ENCODE results near the gene ZNF768. TPM values are rescaled to one million over a fixed set of nuclear protein-coding genes. Genes with fewer than 3 reads are reported as not detected.
A peak's percentile ranks its signal among the peaks of the same experiment; 100 is the strongest.
"Not testable (repeated sequence)": the region's sequence is repeated elsewhere in the genome, so short reads cannot be mapped to it uniquely, and the experiment has no call there.

ZNF768 gene
- total RNA-seq, 1 donor from 2014 or later: 21.7 TPM

DNA sequence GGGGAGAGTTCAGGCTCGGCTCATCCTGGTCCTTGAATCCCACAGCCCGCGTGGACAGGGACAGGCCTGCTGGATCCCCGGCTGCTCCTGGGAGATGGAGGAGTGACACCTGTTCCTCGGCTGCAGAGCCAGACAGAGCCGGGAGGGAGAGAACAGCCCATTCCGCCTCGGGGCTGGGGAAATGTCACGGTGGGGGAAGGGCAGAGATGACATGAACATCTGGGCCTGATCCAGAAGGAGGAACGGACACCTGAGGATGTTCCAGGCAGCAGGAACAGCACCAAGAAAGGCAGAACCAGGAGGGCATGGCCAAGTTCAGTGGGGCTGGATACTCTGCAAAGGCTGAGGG, 29.7 kb upstream of the ZNF768 start:
- ATAC-seq (no peak), DNase-seq (ENCODE audit: low spot score) (no peak)

DNA sequence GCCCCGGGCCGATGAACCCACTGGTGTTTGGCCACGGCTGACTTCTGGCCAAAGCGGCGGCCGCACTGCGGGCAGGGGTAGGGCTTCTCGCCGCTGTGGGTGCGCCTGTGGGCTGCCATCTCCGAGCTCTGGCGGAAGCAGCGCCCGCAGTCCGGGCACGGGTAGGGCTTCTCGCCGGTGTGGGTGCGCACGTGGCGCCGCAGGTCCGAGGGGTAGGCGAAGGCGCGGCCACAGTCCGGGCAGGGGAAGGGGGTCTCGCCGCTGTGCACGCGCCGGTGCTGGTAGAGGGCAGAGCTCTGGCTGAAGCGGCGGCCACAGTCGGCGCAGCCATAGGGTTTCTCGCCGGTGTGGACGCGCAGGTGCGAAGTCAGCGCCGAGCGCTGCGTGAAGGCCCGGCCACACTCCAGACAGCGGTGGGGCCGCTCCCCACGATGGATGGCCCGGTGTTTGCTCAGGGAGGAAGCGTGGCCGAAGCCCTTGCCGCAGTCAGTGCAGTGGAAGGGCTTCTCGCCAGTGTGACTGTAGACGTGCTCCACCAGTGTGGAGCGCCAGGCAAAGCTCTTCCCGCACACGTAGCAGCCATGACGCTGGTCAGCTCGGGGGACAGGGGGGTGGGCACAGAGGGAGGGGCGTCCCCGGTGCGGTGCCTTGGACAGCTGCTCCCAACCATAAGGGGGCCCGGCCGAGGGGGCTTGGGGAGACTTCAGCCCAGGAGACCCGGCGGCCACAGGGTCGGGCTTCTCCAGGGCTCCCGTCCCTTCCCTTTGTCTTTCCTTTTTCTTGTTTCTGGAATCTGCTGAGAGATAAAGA, 29.2 kb upstream of the ZNF768 start:
- DNase-seq (ENCODE audit: low spot score): no peak
- ATAC-seq: no peak

DNA sequence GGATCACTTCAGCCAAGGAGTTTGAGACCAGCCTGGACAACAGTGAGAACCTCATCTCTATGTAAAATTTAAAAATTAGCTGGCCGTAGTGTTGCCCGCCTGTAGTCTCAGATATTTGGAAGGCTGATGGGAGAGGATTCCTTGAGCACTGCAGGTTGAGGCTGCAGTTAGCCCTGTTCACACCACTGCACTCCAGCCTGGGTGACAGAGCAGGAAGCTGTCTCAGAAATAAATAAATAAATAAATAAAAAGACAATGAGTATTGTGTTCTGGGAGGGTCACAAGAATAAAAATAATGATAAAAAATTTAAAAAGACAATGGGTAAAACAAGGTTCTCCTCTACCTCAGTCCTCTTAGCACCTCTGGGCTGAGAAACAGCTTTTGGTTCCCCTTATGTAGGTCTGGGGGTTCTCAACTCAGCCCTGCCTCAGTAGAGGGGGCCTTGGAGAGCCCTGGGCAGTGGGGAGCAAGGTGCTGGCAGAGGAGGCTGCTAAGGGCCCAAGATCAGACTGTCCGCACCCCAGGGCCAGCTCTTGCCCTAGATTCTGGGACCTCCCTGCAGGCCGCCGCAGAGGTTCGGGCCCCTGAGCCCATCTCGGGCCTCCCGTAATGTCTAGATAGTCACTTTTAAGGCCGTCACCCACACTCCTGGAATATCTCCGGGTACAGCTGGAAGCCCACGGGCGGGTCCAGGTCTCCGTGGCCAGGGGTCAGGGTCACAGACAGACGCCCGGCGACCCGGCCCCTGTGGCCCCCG, 28.4 kb upstream of the ZNF768 start:
- no peak for DNase-seq (ENCODE audit: low spot score)
- no peak for ATAC-seq

DNA sequence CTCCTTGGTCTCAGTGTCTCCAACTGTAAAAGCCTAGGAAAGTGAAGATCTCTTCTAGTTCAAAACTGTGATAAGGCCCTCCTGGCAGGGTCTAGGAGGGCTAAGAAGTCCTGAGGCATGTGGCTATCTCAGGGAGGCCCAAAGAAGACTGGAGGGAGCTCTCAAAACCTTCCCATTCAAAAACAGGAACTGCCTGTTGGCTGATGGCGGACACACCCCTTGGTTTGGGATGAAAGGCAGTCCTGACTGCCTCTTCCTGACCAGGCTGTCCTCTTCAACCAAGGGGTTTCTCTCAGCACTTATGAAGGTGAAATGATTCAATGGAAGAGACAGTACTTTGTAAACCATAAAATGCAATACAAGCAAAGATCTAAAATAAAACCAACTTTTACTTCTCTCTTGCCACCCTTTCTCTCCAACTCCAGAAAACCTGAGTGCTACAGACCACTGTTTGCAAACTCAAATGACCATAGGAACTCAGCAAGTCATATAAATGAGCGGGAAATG, 27.1 kb upstream of the ZNF768 start:
- DNase-seq (ENCODE audit: low spot score) (no peak), ATAC-seq (no peak)

DNA sequence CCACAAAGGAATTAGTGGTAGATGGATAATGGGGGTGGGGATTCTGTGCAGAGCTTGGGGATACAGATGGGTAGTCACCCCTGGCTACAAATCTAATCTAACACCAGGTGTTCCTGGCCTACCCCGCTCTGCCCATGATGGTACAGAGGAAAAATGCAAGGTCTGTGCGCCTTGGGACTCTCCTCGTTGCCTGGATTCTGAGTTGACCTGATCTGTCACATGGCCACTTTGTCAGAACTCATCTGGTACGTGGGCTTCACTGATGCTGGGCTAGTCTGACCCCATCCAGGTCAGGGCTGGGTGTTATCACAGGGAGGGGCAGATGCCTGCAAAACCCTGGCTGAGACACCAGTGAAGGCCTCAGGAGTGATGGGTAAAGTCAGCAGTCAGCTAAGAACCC, 26.6 kb upstream of the ZNF768 start:
- ATAC-seq: no peak
- DNase-seq (ENCODE audit: low spot score): no peak

DNA sequence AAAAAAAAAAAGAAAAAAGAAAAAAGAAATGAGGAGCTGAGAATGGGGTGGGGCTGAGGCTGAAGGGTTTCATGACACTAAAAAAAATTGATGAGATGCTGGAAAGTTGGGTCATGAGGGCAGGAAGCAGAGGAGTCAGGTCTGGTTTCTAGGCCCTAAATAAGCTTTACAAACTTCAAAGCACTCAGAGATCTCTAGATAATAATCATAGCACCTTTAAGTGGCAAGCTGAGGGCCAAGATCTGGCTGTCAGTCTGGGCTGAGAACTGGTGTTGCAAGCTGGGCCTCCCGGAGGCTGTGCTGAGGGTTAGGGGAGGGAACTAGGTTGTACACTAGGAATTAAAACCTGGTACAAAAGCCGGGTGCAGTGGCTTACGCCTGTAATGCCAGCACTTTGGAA, 25.4 kb upstream of the ZNF768 start:
- no peak for DNase-seq (ENCODE audit: low spot score)
- ATAC-seq: no peak

DNA sequence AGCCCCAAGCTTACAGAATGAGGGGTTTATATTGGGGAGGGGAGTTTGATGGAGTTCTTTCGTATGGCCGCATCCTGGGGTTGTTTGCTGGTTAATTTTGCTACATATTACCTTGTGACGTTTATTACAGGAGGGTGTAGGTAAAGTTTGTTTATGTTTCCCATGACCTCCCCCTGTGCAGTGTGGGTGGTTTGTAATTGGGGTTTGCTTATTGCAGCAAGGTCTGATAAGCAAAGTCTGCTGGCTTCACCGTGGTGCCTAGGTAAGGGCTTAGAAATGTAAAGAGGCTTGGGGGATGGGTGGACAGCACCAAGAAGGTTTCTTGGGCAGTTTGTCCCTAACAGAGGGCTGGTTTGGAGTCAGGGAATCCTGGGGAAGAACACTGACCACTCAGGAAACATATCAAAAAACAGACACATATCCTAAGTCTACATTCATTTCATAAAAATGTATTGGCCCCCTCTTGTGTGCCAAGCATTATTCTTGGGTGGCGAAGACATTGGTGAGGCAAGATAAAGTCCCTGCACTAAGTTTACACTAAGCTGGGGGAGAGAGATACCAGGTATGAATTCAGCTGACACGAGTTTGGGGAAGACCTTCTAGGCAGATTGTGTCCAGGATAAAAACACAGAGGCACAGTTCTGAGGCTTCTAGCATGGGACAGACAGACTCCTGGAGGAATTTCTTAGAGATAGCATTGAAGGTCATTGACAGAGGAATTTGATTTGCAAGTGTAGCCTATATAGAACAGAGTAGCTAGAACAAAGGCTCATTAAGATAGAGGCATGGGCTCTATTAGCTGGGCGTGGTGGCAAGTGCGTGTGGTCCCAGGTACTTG, 22.3 kb upstream of the ZNF768 start:
- ATAC-seq: no peak

DNA sequence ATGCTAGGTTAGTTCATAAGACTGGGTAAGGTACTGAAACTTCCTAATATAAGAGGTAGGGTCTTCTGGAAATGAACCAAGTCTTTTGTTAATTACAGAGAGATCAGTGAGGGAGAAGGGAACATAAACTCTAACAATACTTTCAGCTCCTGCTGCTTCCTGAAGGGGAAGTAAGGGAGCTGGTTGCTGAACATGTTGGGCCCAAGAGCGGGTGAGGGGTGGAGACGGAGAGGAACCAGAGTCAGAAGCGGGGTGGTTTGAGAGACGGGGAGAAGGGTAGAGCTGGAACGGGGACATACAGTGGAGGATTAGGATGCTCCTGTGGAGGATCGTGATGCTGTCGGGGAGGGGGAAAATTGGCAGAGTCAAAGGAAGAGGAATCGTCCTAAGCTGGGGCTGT, 19.7 kb upstream of the ZNF768 start:
- ATAC-seq: peak; percentile 21
- no peak for DNase-seq (ENCODE audit: low spot score)

More for the DNA sequence above, 22.3 kb upstream of the ZNF768 start:
- no peak for DNase-seq (ENCODE audit: low spot score)

DNA sequence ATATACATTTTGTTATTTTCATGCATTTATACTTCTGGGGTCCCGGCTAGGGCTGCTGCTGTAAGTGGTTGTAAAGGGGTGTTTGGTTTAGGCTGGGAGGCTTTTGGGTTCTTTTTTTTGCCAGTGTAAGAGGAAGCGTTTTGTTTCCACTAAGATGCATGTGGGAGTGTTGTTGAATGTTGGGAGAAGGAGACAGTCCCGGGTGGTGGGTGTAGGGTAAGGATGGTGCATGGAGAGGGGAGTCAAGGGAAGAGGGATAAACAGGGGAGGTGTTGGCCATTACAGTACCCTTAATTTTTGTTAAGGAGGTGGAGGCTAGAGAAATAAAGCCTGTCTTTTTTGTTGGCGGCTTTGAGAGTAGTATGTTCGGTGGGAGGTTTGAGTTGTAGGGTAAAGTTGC, 16.7 kb upstream of the ZNF768 start:
- no peak for ATAC-seq
- DNase-seq (ENCODE audit: low spot score): no peak

DNA sequence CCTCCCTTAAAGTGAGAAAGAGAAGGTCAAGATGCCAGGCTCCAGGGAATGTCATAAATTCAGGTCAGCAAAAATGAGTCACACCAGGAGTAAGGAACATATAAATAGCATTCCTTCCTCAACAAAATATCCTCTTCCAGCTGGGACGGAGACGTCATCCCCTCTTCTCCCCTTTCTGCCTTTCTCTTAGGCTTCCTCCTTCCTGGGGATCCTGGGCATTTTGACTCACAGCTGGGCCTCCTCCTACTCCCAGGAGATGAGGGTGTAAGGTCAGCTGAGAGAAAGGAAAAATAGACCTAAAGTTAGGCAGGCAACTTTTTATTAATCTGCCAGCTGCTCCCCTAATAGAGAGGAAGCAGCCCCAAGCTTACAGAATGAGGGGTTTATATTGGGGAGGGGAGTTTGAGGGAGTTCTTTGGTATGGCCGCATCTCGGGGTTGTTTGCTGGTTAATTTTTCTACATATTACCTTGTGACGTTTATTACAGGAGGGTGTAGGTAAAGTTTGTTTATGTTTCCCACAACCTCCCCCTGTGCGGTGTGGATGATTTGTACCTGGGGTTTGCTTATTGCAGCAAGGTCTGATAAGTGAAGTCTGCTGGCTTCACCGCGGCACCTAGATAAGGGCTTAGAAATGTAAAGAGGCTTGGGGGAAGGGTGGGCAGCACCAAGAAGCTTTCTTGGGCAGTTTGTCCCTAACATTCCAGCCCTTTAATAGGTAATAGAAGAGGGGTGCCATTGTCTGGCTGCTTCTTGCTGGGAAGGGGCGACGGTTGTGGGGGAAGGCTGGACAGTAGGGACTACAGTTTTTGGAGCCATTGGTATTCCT, 15.3 kb upstream of the ZNF768 start:
- no peak for ATAC-seq
- no peak for DNase-seq (ENCODE audit: low spot score)

DNA sequence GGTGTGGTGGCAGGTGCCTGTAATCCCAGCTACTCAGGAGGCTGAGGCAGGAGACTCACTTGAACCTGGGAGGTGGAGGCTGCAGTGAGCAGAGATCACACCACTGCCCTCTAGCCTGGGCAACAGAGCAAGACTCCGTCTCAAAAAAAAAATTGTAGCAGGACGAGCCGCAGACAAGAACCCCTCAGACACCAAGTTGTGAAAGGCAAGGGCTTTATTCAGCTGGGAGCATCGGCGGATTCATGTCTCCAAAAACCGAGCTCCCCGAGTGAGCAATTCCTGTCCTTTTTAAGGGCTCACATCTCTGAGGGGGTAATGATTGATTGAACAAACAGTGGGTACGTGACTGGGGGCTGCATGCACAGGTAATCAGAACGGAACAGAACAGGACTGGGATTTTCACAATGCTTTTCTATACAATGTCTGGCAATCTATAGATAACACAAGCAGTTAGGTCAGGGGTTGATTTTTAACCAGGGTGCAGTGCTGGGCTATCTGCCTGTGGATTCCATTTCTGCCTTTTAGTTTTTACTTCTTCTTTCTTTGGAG, 14.6 kb upstream of the ZNF768 start:
- not testable (repeated sequence) for ATAC-seq; DNase-seq (ENCODE audit: low spot score)

DNA sequence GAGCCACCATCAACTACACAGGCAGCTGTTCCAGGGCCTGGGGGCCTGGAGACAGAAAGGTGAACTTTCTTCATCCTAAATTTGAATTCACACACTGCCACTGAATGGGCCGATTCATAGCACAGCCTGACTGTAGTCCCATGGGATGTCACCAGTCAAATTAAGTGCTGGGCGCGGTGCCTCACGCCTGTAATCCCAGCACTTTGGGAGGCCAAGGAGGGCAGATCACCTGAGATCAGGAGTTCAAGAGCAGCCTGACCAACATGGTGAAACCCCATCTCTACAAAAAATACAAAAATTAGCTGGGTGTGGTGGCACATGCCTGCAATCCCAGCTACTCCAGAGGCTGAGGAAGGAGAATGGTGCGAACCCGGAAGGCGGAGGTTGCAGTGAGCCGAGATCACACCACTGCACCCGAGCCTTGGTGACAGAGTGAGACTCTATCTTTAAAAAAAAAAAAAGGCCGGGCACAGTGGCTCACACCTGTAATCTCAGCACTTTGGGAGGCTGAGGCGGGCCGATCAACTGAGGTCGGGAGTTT, 13.7 kb upstream of the ZNF768 start:
- DNase-seq (ENCODE audit: low spot score); ATAC-seq: not testable (repeated sequence)

DNA sequence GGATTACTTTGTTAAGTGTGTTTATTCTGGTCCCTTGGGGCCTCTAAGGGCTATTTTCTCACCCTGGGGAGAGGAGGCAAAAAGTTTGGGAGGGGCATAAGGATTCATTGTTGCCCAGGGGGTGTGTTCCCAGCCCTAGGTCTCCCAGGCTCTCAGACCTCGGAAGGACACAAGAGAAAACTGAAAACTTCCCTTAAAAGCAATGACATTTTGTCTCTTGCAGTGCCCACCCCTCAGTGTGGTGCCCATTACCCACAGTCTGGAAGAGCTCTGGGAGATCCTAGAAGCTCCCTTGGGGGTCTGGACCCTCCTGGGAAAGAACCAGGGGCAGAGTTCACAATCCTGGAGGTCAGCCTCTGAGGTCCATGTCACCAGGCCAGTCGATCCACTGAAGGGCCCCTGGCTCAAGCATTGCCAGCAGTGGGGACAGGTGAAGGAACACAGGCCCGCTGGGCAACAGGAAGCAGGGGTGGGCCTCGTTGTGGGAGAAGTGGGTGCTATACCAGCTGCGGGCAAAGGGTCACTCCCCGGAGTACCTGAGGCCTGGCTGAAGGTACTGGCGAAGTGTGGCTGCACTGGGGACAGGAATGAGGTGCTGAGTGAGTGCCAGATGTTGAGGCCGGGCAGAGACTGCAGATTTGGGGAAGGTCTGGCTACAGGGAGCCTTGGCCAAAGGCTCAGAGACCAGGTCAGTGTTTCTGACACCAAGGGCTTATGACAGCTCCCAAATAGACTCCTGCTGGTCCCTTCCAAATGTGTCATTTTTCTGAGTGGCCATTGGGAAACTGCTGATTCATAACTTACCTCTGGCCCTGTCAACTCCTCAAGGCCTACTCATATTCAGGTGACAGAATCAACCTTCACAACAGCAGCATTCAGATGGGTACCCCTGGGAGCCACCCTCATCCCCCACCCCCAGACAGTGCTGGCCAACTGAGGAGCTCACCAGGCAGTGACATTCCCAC, 12.9 kb upstream of the ZNF768 start:
- ATAC-seq (no peak), DNase-seq (ENCODE audit: low spot score) (no peak)

DNA sequence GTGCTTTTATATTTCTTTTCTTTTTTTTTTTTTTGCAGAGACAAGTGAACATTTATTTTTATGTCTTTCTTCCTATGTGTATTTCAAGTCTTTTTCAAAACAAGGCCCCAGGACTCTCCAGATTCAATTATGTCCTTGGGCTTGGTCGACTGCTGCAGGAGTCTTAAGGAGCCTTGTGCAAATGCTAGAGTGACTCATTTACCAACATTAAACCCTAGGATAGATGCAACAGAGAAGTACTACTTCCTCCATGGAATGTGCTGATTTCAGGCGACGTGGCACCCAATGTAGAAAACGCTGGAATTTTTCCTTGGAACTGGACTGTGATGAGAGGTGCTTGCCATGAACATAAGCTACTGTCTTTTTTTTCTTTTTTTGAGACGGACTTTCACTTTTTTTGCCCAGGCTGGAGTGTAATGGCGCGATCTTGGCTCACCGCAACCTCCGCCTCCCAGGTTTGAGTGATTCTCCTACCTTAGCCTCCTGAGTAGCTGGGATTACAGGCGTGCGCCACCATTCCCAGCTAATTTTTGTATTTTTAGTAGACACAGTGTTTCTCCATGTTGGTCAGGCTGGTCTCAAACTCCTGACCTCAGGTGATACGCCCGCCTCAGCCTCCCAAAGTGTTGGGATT, 10.1 kb upstream of the ZNF768 start:
- ATAC-seq; DNase-seq (ENCODE audit: low spot score): not testable (repeated sequence)

DNA sequence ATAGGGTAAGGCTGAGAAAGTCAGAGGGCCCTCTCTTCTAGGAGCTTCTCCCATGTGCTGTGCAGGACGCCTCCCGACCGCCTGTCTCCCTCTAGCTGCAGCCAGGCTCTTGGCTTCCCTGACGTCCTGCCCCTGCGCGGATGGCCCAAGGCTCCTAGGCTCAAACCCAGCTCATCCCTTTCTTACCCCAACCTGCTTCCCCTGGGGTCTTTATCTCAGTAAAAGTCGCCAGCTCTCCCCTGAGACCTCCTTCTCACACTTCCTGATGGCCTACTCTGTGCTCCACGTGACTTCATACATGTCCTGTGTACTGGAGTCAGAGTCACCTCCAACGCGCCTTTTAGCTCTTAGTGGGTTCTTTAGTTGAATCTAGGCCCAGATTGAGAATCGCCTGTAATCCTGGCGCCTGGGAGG, 9.4 kb upstream of the ZNF768 start:
- DNase-seq (ENCODE audit: low spot score) (peak; percentile 73), ATAC-seq (peak; percentile 79)

DNA sequence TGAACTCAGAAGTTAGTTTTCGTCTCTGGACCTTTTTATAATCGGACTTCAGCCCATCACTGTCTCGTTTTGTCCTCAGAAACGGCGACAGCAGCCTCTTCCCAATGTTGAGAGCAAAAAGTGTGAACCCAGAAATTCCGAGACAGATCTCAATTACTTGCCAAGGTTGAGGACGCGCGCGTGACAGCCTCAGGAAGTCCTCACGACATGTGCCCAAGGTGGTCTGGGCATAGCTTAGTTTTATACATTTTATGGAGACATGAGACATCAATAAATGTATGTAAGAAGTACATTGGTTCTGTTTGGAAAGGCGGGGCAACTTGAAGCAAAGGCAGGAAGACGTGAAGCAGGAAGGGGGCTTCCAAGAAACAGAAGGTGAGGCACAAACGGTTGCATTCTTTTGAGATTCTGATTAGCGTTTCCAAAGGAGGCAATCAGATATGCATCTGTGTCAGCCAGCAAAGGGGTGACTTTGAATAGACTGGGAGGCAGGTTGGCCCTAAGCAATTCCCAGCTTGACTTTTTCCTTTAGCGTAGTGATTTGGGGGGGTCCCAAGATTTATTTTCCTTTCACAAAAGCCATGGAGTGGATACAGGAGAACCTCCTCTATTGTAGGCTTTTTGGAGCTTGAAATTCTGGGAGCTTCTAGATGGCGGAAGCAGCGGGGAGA, 8.9 kb upstream of the ZNF768 start:
- peak; percentile 7 for ATAC-seq
- no peak for DNase-seq (ENCODE audit: low spot score)

DNA sequence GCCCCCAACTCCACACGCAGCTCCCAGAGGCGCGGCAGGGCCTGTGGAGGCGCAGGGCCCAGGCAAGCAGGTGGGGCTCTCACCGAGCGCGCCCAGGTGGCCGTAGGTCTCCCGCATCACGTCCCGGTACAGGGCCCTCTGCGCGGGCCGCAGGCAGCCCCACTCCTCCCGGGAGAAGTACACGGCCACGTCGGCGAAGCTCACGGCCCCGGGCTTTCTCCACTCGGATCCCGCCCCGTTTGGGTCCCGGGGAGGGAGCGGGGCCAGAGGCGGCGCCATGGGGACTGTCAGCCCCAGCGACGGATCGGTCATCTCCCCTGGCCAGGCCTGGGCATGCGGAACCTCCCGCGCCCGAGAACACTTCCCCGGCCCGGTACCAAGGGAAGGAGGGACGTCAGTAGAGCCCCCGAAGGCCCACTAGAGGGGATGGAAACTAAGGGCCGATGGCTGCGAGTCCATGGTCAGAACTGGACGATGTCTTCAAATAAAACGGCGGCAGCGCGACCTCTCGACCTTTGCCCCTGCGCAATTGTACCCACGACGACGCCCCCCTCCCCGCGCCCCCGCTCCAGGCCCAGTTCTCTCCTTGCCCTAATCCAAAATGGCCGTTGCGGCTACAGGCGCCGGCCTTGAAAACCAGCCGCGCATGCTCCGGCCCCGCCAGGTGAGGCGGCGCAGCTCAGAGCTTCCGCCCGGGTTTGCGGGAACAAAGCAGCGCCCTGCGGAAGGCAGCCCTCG, 8.2 kb upstream of the ZNF768 start, which contains the start of gene ZNF747:
ZNF747 (minus strand) TSS at position 491 of the 738 bp plus-strand sequence; CDS start at position 312, 179 bp downstream.
- ATAC-seq: peak; percentile 86
- peak; percentile 96 for DNase-seq (ENCODE audit: low spot score)

Data from left lobe of liver (tissue), 2 donors.